ENCODE data around the gene ALDH1L1. TPM values are rescaled to one million over a fixed set of nuclear protein-coding genes. Genes with fewer than 3 reads are reported as not detected.

The ALDH1L1 gene
- total RNA-seq, 1 donor from 2014 or later: 11.1 TPM

DNA sequence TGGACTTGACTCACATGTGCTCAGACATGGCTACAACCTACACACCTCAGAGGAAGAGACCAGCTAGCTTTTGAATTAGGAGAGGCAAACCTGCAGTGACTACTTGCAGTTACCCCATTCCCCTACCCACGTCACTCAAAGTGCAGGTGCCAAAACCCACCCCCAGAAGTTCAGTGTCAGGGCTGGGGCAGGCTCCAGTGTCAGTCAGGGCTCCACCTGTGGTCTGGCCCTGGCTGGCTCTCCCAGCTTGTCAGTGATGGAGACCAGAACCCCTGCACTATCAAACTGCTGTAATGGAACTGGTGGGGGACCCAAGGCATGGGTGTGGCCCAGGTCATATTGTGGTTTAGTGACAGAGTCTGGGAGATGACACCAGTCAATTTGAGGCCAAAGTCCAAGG, 63.9 kb downstream of the ALDH1L1 start:
- Histone ChIP-seq H3K27me3 (ENCODE audit: control insufficient read depth, insufficient read depth, low read length) (no peaks in the 10 kb centered on the region), H3K4me3 (ENCODE audit: low read depth, low read length) (no peak overlapping the region), H3K36me3 (ENCODE audit: control insufficient read depth, insufficient read depth, low read length) (no peaks in the 10 kb centered on the region)
- TF ChIP-seq, protein P1, sequence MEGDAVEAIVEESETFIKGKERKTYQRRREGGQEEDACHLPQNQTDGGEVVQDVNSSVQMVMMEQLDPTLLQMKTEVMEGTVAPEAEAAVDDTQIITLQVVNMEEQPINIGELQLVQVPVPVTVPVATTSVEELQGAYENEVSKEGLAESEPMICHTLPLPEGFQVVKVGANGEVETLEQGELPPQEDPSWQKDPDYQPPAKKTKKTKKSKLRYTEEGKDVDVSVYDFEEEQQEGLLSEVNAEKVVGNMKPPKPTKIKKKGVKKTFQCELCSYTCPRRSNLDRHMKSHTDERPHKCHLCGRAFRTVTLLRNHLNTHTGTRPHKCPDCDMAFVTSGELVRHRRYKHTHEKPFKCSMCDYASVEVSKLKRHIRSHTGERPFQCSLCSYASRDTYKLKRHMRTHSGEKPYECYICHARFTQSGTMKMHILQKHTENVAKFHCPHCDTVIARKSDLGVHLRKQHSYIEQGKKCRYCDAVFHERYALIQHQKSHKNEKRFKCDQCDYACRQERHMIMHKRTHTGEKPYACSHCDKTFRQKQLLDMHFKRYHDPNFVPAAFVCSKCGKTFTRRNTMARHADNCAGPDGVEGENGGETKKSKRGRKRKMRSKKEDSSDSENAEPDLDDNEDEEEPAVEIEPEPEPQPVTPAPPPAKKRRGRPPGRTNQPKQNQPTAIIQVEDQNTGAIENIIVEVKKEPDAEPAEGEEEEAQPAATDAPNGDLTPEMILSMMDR (IDR thresholded peaks at IDR 0.05; ENCODE audit: insufficient read depth, low read length, severe bottlenecking): no peak
- DNase-seq (ENCODE audit: low read depth) (no peak), FAIRE-seq (peak; percentile 28)

- H3K27me3 ChIP-seq (ENCODE audit: control insufficient read depth, insufficient read depth, low read length): no peaks in the 10 kb centered on the region
- TF ChIP-seq, protein P1 (IDR thresholded peaks at IDR 0.05; ENCODE audit: insufficient read depth, low read length, severe bottlenecking): no peak
- H3K4me3 ChIP-seq (ENCODE audit: low read depth, low read length): no peak overlapping the region
- DNase-seq (ENCODE audit: low read depth) (no peak), FAIRE-seq (peak; percentile 28)
- H3K36me3 ChIP-seq (ENCODE audit: control insufficient read depth, insufficient read depth, low read length): no peaks in the 10 kb centered on the region
These were observed 65.7 kb downstream of the ALDH1L1 start for GRCh38 chr3:126114443-126115386.

GRCh38 chr3:126113733-126114442, 66.5 kb downstream of the ALDH1L1 start:
- DNase-seq (ENCODE audit: low read depth): no peak
- Histone ChIP-seq H3K36me3 (ENCODE audit: control insufficient read depth, insufficient read depth, low read length) (no peaks in the 10 kb centered on the region), H3K27me3 (ENCODE audit: control insufficient read depth, insufficient read depth, low read length) (no peaks in the 10 kb centered on the region), H3K4me3 (ENCODE audit: low read depth, low read length) (no peak overlapping the region)
- no peak for FAIRE-seq
- TF ChIP-seq, protein P1 (IDR thresholded peaks at IDR 0.05; ENCODE audit: insufficient read depth, low read length, severe bottlenecking): peak; percentile 43

GRCh38 chr3:126113238-126113555, 67.2 kb downstream of the ALDH1L1 start:
- DNase-seq (ENCODE audit: low read depth): no peak
- H3K27me3 ChIP-seq (ENCODE audit: control insufficient read depth, insufficient read depth, low read length): no peaks in the 10 kb centered on the region
- no peak for FAIRE-seq

DNA sequence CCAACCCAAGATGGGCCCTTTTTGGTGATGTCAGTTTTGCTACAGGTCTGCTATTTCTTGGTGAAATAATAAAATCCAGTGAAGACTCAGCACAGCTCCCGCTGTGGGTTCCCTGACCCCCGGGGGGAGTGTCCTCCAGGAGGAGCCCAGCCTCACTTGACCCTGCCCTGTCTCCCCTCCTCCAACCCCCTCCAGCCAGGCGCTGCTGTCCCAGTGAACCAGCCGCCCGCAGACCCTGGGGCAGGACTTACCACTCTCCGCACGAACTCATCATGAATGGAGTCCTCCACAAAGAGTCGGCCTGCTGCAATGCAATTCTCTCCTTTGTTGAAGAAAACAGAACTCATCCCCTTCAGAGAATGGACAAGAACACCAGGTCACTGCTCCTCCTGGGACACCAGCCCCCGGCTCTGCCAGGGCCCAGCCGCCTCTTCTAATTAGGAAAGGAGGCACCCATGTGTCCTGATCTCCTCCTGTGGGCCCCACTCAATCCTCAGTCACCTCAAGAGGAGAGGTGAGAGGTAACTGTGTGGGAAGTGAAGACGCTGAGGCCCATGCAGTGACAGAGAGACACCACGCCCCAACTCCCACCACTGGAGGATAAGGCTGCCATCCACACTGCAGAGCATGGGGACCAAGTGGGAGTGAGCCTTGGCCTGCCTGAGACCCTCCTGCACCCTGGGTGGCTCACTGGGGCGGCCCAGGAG, 67.7 kb downstream of the ALDH1L1 start:
- H3K27me3 ChIP-seq (ENCODE audit: control insufficient read depth, insufficient read depth, low read length): no peaks in the 10 kb centered on the region
- DNase-seq (ENCODE audit: low read depth) (no peak), FAIRE-seq (no peak)
- no peak overlapping the region for H3K4me3 ChIP-seq (ENCODE audit: low read depth, low read length)
- TF ChIP-seq, protein P1 (IDR thresholded peaks at IDR 0.05; ENCODE audit: insufficient read depth, low read length, severe bottlenecking): no peak
- no peaks in the 10 kb centered on the region for H3K36me3 ChIP-seq (ENCODE audit: control insufficient read depth, insufficient read depth, low read length)

More at GRCh38 chr3:126113238-126113555, 67.2 kb downstream of the ALDH1L1 start:
- Histone ChIP-seq H3K4me3 (ENCODE audit: low read depth, low read length) (no peak overlapping the region), H3K36me3 (ENCODE audit: control insufficient read depth, insufficient read depth, low read length) (no peaks in the 10 kb centered on the region)
- TF ChIP-seq, protein P1 (IDR thresholded peaks at IDR 0.05; ENCODE audit: insufficient read depth, low read length, severe bottlenecking): no peak
